SK-N-MC (cell line): Measurements from ENCODE around the gene R3HCC1L.

Experiments used
- DNase-seq: peaks from one replicate; pipeline ENCODE4 v3.0.0-alpha.2; 2011; ENCODE audit warnings: low read depth, low spot score
- H3K27ac ChIP-seq: fragments of 200-600 bp; sonication (generic); 2 replicates; pipeline ENCODE4 v1.5.1; 2016; ENCODE audit warnings: mixed run types
- H3K36me3 ChIP-seq: fragments of 200-600 bp; sonication (generic); 2 replicates; pipeline ENCODE4 v1.6.1; 2017; ENCODE audit warnings: antibody characterized with exemption, low read length, mixed read lengths; ENCODE audit not compliant: insufficient read depth
- H3K4me3 ChIP-seq: fragments of 200-600 bp; sonication (generic); 2 replicates; pipeline ENCODE4 v1.5.1; 2016
- H3K9ac ChIP-seq: fragments of 200-600 bp; sonication (generic); 2 replicates; pipeline ENCODE4 v1.8.0; 2017; ENCODE audit warnings: mixed run types, mixed read lengths; ENCODE audit not compliant: insufficient read length
- H3K9me3 ChIP-seq: fragments of 200-600 bp; sonication (generic); 2 replicates; pipeline ENCODE4 v1.6.1; 2017; ENCODE audit warnings: low read depth, mild to moderate bottlenecking, antibody characterized with exemption, low read length, moderate library complexity, mixed read lengths
- EZH2 ChIP-seq: fragments of 200-600 bp; sonication (generic); IDR thresholded peaks from one replicate; pipeline ENCODE4 v1.6.1; 2017; ENCODE audit warnings: antibody characterized with exemption
- FOXP2 ChIP-seq: optimal IDR thresholded peaks from 2 replicates; pipeline ENCODE3; 2011; ENCODE audit warnings: mild to moderate bottlenecking, moderate library complexity; ENCODE audit not compliant: insufficient read depth; ENCODE audit errors: extremely low read length, control extremely low read depth
- POLR2AphosphoS5 ChIP-seq: IDR thresholded peaks from 2 replicates; pipeline ENCODE4 v1.6.1; 2012; ENCODE audit warnings: mild to moderate bottlenecking, low read depth, low read length, borderline replicate concordance

The R3HCC1L gene

GRCh38 chr10:98134431-98135221 is at the start of gene R3HCC1L:
Gene R3HCC1L, plus strand, starts transcription at chr10:98134657. Its CDS starts 73,458 bp downstream, at chr10:98208115.
- Histone ChIP-seq H3K9ac (peak within 1 kb of the TSS; percentile 90), H3K27ac (peak within 1 kb of the TSS; percentile 78), H3K4me3 (peak within 1 kb of the TSS; percentile 86), H3K9me3 (no peaks in the 10 kb centered on the region), H3K36me3 (no peaks in the 10 kb centered on the region)
- peak; percentile 5 for DNase-seq
- TF ChIP-seq POLR2AphosphoS5: peak; percentile 81; the same call in 1 of the 2 replicates
- TF ChIP-seq FOXP2: no peak

- no peak for DNase-seq
- no peak for TF ChIP-seq POLR2AphosphoS5
- no peak for TF ChIP-seq FOXP2
- no peak for TF ChIP-seq EZH2
- H3K9me3 ChIP-seq: no peaks in the 10 kb centered on the region
- H3K9ac ChIP-seq: no peak overlapping the region
- no peak overlapping the region for H3K4me3 ChIP-seq
- no peak overlapping the region for H3K27ac ChIP-seq
- no peaks in the 10 kb centered on the region for H3K36me3 ChIP-seq
Measured at GRCh38 chr10:98085238-98085637, 49.2 kb upstream of the R3HCC1L start.

GRCh38 chr10:98086837-98087708 is 47.4 kb upstream of the R3HCC1L start:
- Histone ChIP-seq H3K36me3 (no peaks in the 10 kb centered on the region), H3K27ac (no peak overlapping the region), H3K9ac (no peak overlapping the region), H3K4me3 (no peak overlapping the region), H3K9me3 (no peaks in the 10 kb centered on the region)
- no peak for DNase-seq
- TF ChIP-seq EZH2 (no peak), POLR2AphosphoS5 (no peak), FOXP2 (no peak)

- H3K9ac ChIP-seq: no peak overlapping the region
- no peak for DNase-seq
- H3K36me3 ChIP-seq: no peaks in the 10 kb centered on the region
- TF ChIP-seq FOXP2 (no peak), POLR2AphosphoS5 (no peak)
- H3K9me3 ChIP-seq: no peaks in the 10 kb centered on the region
- H3K27ac ChIP-seq: no peak overlapping the region
- H3K4me3 ChIP-seq: no peak overlapping the region
Measured at GRCh38 chr10:98088186-98088971, 46.1 kb upstream of the R3HCC1L start.

GRCh38 chr10:98090822-98091221 is 43.6 kb upstream of the R3HCC1L start:
- no peak for DNase-seq
- H3K36me3 ChIP-seq: no peaks in the 10 kb centered on the region
- no peaks in the 10 kb centered on the region for H3K9me3 ChIP-seq
- no peak overlapping the region for H3K4me3 ChIP-seq
- H3K27ac ChIP-seq: no peak overlapping the region
- no peak overlapping the region for H3K9ac ChIP-seq
- TF ChIP-seq FOXP2: no peak
- TF ChIP-seq POLR2AphosphoS5: no peak
- no peak for TF ChIP-seq EZH2

- H3K9ac ChIP-seq: no peak overlapping the region
- TF ChIP-seq POLR2AphosphoS5 (no peak), EZH2 (no peak), FOXP2 (no peak)
- H3K36me3 ChIP-seq: no peaks in the 10 kb centered on the region
- H3K4me3 ChIP-seq: no peak overlapping the region
- no peaks in the 10 kb centered on the region for H3K9me3 ChIP-seq
- no peak overlapping the region for H3K27ac ChIP-seq
- DNase-seq: no peak
Measured at GRCh38 chr10:98096316-98096715, 38.1 kb upstream of the R3HCC1L start.

- Histone ChIP-seq H3K36me3 (no peaks in the 10 kb centered on the region), H3K27ac (no peak overlapping the region), H3K4me3 (no peak overlapping the region), H3K9ac (no peak overlapping the region), H3K9me3 (no peaks in the 10 kb centered on the region)
- DNase-seq: no peak
- TF ChIP-seq POLR2AphosphoS5 (no peak), EZH2 (no peak), FOXP2 (no peak)
Measured at GRCh38 chr10:98096731-98097130, 37.7 kb upstream of the R3HCC1L start.

- TF ChIP-seq EZH2 (no peak), POLR2AphosphoS5 (no peak), FOXP2 (no peak)
- Histone ChIP-seq H3K9ac (no peak overlapping the region), H3K36me3 (no peaks in the 10 kb centered on the region), H3K9me3 (no peaks in the 10 kb centered on the region), H3K27ac (no peak overlapping the region), H3K4me3 (no peak overlapping the region)
- no peak for DNase-seq
Measured at GRCh38 chr10:98097175-98097574, 37.3 kb upstream of the R3HCC1L start.
